ENCODE data around the gene BAHCC1. TPM values are rescaled to one million over a fixed set of nuclear protein-coding genes. Genes with fewer than 3 reads are reported as not detected.

The BAHCC1 gene
- total RNA-seq, 1 experiment from 2014 or later, result 3.1 TPM

DNA sequence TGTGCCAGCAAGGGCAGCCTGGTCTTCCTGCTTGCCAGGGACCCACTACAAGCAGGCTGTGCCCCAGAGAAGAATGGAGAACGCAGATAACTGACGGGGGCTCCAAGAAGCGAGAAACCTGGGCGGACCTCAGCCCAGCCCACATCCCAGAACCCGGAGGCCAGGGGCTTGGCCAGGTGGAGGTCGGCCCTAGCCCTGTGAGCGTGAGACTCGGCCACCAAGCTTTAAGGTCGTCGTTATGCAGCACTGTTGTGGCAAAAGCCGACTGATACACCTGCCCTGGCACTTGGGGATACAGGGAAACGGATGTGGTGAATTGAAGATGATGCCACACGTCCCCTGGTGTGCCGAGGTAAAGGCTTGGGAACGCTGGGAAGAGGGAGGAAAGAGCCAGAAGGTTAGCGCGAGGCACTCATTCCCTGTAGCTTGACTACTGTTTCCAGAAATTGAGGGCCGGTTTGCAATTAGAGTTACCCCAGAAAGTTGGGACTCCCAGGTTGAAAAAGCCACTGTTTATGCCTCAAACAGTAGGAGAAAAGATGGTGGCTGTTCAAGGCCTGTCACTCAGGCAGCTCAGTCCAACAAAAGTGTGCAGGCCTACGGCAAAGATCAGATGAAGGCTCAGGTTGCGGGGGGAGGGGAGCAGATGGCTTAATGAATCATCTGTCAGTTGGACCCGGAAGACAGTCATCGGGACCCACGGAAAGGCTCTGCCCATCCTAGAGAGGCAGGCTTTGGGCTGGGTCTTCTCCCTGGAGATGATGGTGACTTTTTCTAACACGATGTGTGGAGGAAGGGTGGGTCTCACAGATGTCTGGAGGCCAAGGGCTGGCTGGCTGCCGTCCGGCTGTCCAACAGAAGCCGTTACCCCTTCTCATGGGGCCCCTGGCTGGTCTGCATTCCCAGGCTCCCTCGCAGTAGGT lies 45.6 kb upstream of the BAHCC1 start:
- Histone ChIP-seq H2AK5ac (ENCODE audit: insufficient read length, low read length) (no peak overlapping the region), H2BK20ac (ENCODE audit: low read depth, low read length, poor library complexity, severe bottlenecking) (no peak overlapping the region), H3K4me1 (ENCODE audit: insufficient read depth, low read length) (no peaks in the 10 kb centered on the region), H4K20me1 (ENCODE audit: control insufficient read depth, insufficient read depth, insufficient read length) (no peaks in the 10 kb centered on the region), H3K27ac (ENCODE audit: insufficient read length, low read depth, low read length) (no peak overlapping the region), H3K14ac (ENCODE audit: insufficient read depth, low read length) (no peak overlapping the region), H3K79me2 (ENCODE audit: insufficient read depth, low read length) (no peaks in the 10 kb centered on the region), H3T11ph (ENCODE audit: low read length) (no peak overlapping the region), H4K91ac (ENCODE audit: insufficient read length, low read depth, low read length) (no peak overlapping the region), H3K79me1 (ENCODE audit: insufficient read depth, low read depth, low read length, poor library complexity, severe bottlenecking) (no peaks in the 10 kb centered on the region), H3K9ac (ENCODE audit: extremely low read depth, insufficient read length, low read length) (no peak overlapping the region), H2BK15ac (ENCODE audit: low read depth, low read length) (no peak overlapping the region), H3K56ac (ENCODE audit: insufficient read length, low read depth, low read length) (no peak overlapping the region), H3K23me2 (ENCODE audit: insufficient read length, low read depth, low read length, poor library complexity, severe bottlenecking) (peaks cover 7% of the 10 kb centered on the region), H4K5ac (ENCODE audit: insufficient read length, low read depth, low read length) (no peak overlapping the region), H2BK12ac (ENCODE audit: insufficient read length, low read depth, low read length) (no peak overlapping the region), H2AFZ (ENCODE audit: low read length) (no peak overlapping the region), H3K4ac (ENCODE audit: low read depth, low read length) (no peak overlapping the region), H3K18ac (ENCODE audit: insufficient read length, low read depth, low read length) (no peak overlapping the region), H3K4me2 (ENCODE audit: insufficient read depth, insufficient read length, low read length) (no peak overlapping the region), H3K23ac (ENCODE audit: insufficient read length, low read depth, low read length) (no peak overlapping the region), H4K8ac (replicated peaks; ENCODE audit: insufficient read length, low read depth, low read length) (no peak overlapping the region), H3K27me3 (ENCODE audit: insufficient read depth, low read length) (peaks cover 17% of the 10 kb centered on the region), H2BK120ac (ENCODE audit: low read depth, low read length, poor library complexity, severe bottlenecking) (no peak overlapping the region), H3K9me3 (ENCODE audit: control insufficient read depth, low read depth, low read length) (no peaks in the 10 kb centered on the region), H2BK5ac (ENCODE audit: insufficient read length, low read length) (no peak overlapping the region)
- WGBS (ENCODE audit: extremely low coverage, insufficient read length, low lambda C conversion rate), result no CpG with 5 or more reads among the region's 28 CpGs
- TF ChIP-seq, protein P1, sequence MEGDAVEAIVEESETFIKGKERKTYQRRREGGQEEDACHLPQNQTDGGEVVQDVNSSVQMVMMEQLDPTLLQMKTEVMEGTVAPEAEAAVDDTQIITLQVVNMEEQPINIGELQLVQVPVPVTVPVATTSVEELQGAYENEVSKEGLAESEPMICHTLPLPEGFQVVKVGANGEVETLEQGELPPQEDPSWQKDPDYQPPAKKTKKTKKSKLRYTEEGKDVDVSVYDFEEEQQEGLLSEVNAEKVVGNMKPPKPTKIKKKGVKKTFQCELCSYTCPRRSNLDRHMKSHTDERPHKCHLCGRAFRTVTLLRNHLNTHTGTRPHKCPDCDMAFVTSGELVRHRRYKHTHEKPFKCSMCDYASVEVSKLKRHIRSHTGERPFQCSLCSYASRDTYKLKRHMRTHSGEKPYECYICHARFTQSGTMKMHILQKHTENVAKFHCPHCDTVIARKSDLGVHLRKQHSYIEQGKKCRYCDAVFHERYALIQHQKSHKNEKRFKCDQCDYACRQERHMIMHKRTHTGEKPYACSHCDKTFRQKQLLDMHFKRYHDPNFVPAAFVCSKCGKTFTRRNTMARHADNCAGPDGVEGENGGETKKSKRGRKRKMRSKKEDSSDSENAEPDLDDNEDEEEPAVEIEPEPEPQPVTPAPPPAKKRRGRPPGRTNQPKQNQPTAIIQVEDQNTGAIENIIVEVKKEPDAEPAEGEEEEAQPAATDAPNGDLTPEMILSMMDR (conservative IDR thresholded peaks at IDR 0.05), result no peak
- Mint-ChIP-seq H3K4me1 (peaks cover 6 to 9% of the 10 kb centered on the region in 2 experiments; a peak in 2 of 4 replicates), H3K4me3 (no peak overlapping the region), H3K27ac (no peak overlapping the region), H3K36me3 (ENCODE audit: insufficient read depth in 1 of 3, low read depth in 3 of 3) (no peaks in the 10 kb centered on the region), H3K27me3 (ENCODE audit: low read depth) (peaks cover 65% of the 10 kb centered on the region), H3K9me3 (peaks cover 3% of the 10 kb centered on the region in 2 experiments; a peak in 2 of 5 replicates)
- peak; percentile 25 for DNase-seq
